Measurements from ENCODE around the gene ALK. TPM values are rescaled to one million over a fixed set of nuclear protein-coding genes. Genes with fewer than 3 reads are reported as not detected.

Gene ALK
- total and polyA plus RNA-seq, 7 experiments from 2014 or later: 0.13 TPM; not detected in 6

GRCh38 chr2:29612568-29612967, 308.8 kb downstream of the ALK start:
- no peak overlapping the region for H3K4me3 ChIP-seq (ENCODE audit: low read length)
- Mint-ChIP-seq H3K36me3 (no peaks in the 10 kb centered on the region), H3K4me3 (no peak overlapping the region), H3K27ac (no peak overlapping the region), H3K9me3 (peaks cover 0 to 4% (median 0%) of the 10 kb centered on the region in 11 donors), H3K4me1 (no peaks in the 10 kb centered on the region), H3K27me3 (peaks cover 7 to 43% (median 31%) of the 10 kb centered on the region in 5 donors)
- H3K27me3 ChIP-seq (ENCODE audit: control insufficient read depth in 2 of 2, insufficient read depth in 2 of 2, low read length in 2 of 2): no peaks in the 10 kb centered on the region
- ChIA-PET CTCF (interaction anchor here (0.9 kb wide), 1 partner anchor 12 kb away, joined by 3 read pairs; no protein-coding TSS in a partner anchor), POLR2A (no interaction called here)
- no peaks in the 10 kb centered on the region for H3K36me3 ChIP-seq (ENCODE audit: control insufficient read depth in 2 of 3, insufficient read depth in 3 of 3, low read length in 3 of 3)
- DNase-seq (no peak), ATAC-seq (no peak)
- H3K27ac ChIP-seq (ENCODE audit: low read depth, low read length): no peak overlapping the region
- intact Hi-C loops (cut with micrococcal nuclease): no loop called here
- H3K4me1 ChIP-seq (ENCODE audit: control insufficient read depth in 2 of 2, insufficient read depth in 2 of 2, low read length in 2 of 2): no peaks in the 10 kb centered on the region
- no peaks in the 10 kb centered on the region for H3K9me3 ChIP-seq (ENCODE audit: control insufficient read depth in 2 of 3, low read length in 3 of 3)

DNA sequence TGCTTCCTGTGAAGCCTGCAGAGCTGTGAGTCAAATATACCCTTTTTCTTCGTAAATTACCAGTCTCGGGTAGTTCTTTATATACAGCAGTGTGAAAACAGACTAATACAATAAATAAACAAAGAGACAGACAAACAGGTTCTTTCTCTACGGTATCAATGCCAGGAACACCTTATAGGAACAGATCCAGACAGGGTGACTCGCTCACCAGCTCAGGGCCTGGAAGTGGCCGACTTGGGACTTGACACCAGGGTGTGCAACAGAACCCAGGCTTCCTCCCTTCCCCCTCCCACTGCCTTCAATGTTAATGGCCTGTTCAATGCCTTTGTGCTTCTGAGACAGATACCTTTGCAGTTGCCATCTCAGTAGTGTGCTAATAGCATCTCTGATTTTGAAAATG, 309.5 kb downstream of the ALK start:
- H3K9me3 ChIP-seq (ENCODE audit: control insufficient read depth in 2 of 3, low read length in 3 of 3): no peaks in the 10 kb centered on the region
- ChIA-PET CTCF (interaction anchor here (0.9 kb wide), 1 partner anchor 11 kb away, joined by 3 read pairs; no protein-coding TSS in a partner anchor), POLR2A (no interaction called here)
- no peak overlapping the region for H3K4me3 ChIP-seq (ENCODE audit: low read length)
- H3K4me1 ChIP-seq (ENCODE audit: control insufficient read depth in 2 of 2, insufficient read depth in 2 of 2, low read length in 2 of 2): no peaks in the 10 kb centered on the region
- DNase-seq (no peak), ATAC-seq (no peak)
- no peak overlapping the region for H3K4me3 Mint-ChIP-seq
- intact Hi-C loops (cut with micrococcal nuclease): no loop called here
- peaks cover 7 to 41% (median 31%) of the 10 kb centered on the region in 5 donors for H3K27me3 Mint-ChIP-seq
- H3K27ac Mint-ChIP-seq: no peak overlapping the region
- peaks cover 0 to 2% (median 0%) of the 10 kb centered on the region in 7 donors for H3K4me1 Mint-ChIP-seq
- H3K36me3 Mint-ChIP-seq: no peaks in the 10 kb centered on the region
- no peaks in the 10 kb centered on the region for H3K27me3 ChIP-seq (ENCODE audit: control insufficient read depth in 2 of 2, insufficient read depth in 2 of 2, low read length in 2 of 2)
- H3K9me3 Mint-ChIP-seq: peaks cover 0 to 5% (median 0%) of the 10 kb centered on the region in 11 donors
- no peaks in the 10 kb centered on the region for H3K36me3 ChIP-seq (ENCODE audit: control insufficient read depth in 2 of 3, insufficient read depth in 3 of 3, low read length in 3 of 3)
- H3K27ac ChIP-seq (ENCODE audit: low read depth, low read length): no peak overlapping the region

GRCh38 chr2:29611261-29611660, 310.1 kb downstream of the ALK start:
- H3K4me3 Mint-ChIP-seq: no peak overlapping the region
- Histone ChIP-seq H3K9me3 (ENCODE audit: control insufficient read depth in 2 of 3, low read length in 3 of 3) (no peaks in the 10 kb centered on the region), H3K4me3 (ENCODE audit: low read length) (no peak overlapping the region), H3K36me3 (ENCODE audit: control insufficient read depth in 2 of 3, insufficient read depth in 3 of 3, low read length in 3 of 3) (no peaks in the 10 kb centered on the region), H3K27me3 (ENCODE audit: control insufficient read depth in 2 of 2, insufficient read depth in 2 of 2, low read length in 2 of 2) (no peaks in the 10 kb centered on the region), H3K4me1 (ENCODE audit: control insufficient read depth in 2 of 2, insufficient read depth in 2 of 2, low read length in 2 of 2) (no peaks in the 10 kb centered on the region), H3K27ac (ENCODE audit: low read depth, low read length) (no peak overlapping the region)
- no peak overlapping the region for H3K27ac Mint-ChIP-seq
- intact Hi-C loops (cut with micrococcal nuclease): no loop called here
- H3K9me3 Mint-ChIP-seq: peaks cover 0 to 6% (median 0%) of the 10 kb centered on the region in 11 donors
- no peaks in the 10 kb centered on the region for H3K36me3 Mint-ChIP-seq
- H3K4me1 Mint-ChIP-seq: peaks cover 0 to 2% (median 0%) of the 10 kb centered on the region in 7 donors
- ATAC-seq (no peak), DNase-seq (no peak)
- ChIA-PET POLR2A (no interaction called here), CTCF (no interaction called here)
- H3K27me3 Mint-ChIP-seq: peaks cover 7 to 41% (median 31%) of the 10 kb centered on the region in 5 donors

GRCh38 chr2:29610569-29610968, 310.8 kb downstream of the ALK start:
- no peaks in the 10 kb centered on the region for H3K4me1 ChIP-seq (ENCODE audit: control insufficient read depth in 2 of 2, insufficient read depth in 2 of 2, low read length in 2 of 2)
- POLR2A ChIA-PET: no interaction called here
- Mint-ChIP-seq H3K4me3 (no peak overlapping the region), H3K36me3 (no peaks in the 10 kb centered on the region), H3K4me1 (peaks cover 0 to 2% (median 0%) of the 10 kb centered on the region in 7 donors), H3K9me3 (peaks cover 0 to 9% (median 0%) of the 10 kb centered on the region in 11 donors), H3K27ac (no peak overlapping the region), H3K27me3 (peaks cover 7 to 37% (median 26%) of the 10 kb centered on the region in 5 donors)
- ATAC-seq: no peak
- H3K36me3 ChIP-seq (ENCODE audit: control insufficient read depth in 2 of 3, insufficient read depth in 3 of 3, low read length in 3 of 3): no peaks in the 10 kb centered on the region
- no peak for DNase-seq
- no peak overlapping the region for H3K4me3 ChIP-seq (ENCODE audit: low read length)
- no peaks in the 10 kb centered on the region for H3K9me3 ChIP-seq (ENCODE audit: control insufficient read depth in 2 of 3, low read length in 3 of 3)
- intact Hi-C loops (cut with micrococcal nuclease): no loop called here
- H3K27ac ChIP-seq (ENCODE audit: low read depth, low read length): no peak overlapping the region
- no peaks in the 10 kb centered on the region for H3K27me3 ChIP-seq (ENCODE audit: control insufficient read depth in 2 of 2, insufficient read depth in 2 of 2, low read length in 2 of 2)
- CTCF ChIA-PET: no interaction called here

GRCh38 chr2:29607038-29607420, 314.4 kb downstream of the ALK start:
- H3K4me1 Mint-ChIP-seq: peaks cover 0 to 2% (median 0%) of the 10 kb centered on the region in 7 donors
- H3K27ac Mint-ChIP-seq: no peak overlapping the region
- Histone ChIP-seq H3K4me1 (ENCODE audit: control insufficient read depth in 2 of 2, insufficient read depth in 2 of 2, low read length in 2 of 2) (no peaks in the 10 kb centered on the region), H3K4me3 (ENCODE audit: low read length) (no peak overlapping the region), H3K27ac (ENCODE audit: low read depth, low read length) (no peak overlapping the region), H3K27me3 (ENCODE audit: control insufficient read depth in 2 of 2, insufficient read depth in 2 of 2, low read length in 2 of 2) (no peaks in the 10 kb centered on the region), H3K36me3 (ENCODE audit: control insufficient read depth in 2 of 3, insufficient read depth in 3 of 3, low read length in 3 of 3) (no peaks in the 10 kb centered on the region), H3K9me3 (ENCODE audit: control insufficient read depth in 2 of 3, low read length in 3 of 3) (no peaks in the 10 kb centered on the region)
- peaks cover 0 to 20% (median 11%) of the 10 kb centered on the region in 5 donors for H3K27me3 Mint-ChIP-seq
- intact Hi-C loops (cut with micrococcal nuclease): no loop called here
- H3K36me3 Mint-ChIP-seq: no peaks in the 10 kb centered on the region
- DNase-seq: no peak
- CTCF ChIA-PET: no interaction called here
- ATAC-seq: no peak
- H3K9me3 Mint-ChIP-seq: peaks cover 0 to 6% (median 0%) of the 10 kb centered on the region in 11 donors
- POLR2A ChIA-PET: no interaction called here
- no peak overlapping the region for H3K4me3 Mint-ChIP-seq

DNA sequence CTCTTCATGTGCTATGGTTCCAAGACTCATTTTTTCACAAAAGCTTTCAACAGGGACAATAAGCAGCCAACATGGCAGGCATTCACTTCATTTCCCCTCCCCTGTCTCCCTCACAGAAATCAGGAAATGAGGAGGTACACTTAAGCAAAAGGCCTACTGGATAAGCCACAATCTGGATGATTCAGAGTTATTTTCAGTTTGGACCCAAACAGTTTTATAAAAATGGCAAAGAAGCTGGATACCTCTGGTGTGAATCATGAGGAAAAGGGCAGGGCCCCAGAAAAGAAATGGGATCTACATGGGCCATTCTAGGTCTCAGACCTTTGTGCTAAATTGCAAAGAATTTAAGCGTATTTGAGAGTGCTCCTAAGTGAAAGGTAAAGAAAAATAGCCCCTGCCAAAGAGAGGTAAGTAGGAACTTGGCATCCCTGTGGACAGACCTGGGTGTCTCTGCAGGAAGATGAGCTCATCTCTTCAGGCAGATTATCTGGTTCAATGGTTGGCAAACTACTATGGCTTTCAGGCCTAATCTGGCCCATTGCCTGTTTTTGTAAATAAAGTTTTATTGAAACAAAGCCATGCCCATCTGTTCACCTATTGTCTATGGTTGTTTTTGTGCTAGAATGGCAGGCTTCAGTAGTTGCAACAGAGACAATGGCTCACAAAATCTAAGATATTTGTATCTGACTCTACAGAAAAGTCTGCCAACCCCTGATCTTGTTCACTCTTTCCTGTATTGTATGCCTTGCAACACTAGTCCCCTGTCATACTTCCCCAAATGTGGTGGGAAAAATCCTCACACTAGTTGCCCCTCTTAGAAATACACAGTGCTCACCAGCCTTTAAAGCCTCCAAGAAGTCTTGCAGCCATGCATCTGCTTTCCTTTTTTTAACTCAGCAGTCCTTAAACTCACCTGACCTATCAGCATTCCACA, 315.0 kb downstream of the ALK start:
- CTCF ChIA-PET: no interaction called here
- Histone ChIP-seq H3K4me1 (ENCODE audit: control insufficient read depth in 2 of 2, insufficient read depth in 2 of 2, low read length in 2 of 2) (no peaks in the 10 kb centered on the region), H3K4me3 (ENCODE audit: low read length) (no peak overlapping the region), H3K27ac (ENCODE audit: low read depth, low read length) (no peak overlapping the region), H3K9me3 (ENCODE audit: control insufficient read depth in 2 of 3, low read length in 3 of 3) (no peaks in the 10 kb centered on the region), H3K36me3 (ENCODE audit: control insufficient read depth in 2 of 3, insufficient read depth in 3 of 3, low read length in 3 of 3) (no peaks in the 10 kb centered on the region), H3K27me3 (ENCODE audit: control insufficient read depth in 2 of 2, insufficient read depth in 2 of 2, low read length in 2 of 2) (no peaks in the 10 kb centered on the region)
- no peaks in the 10 kb centered on the region for H3K36me3 Mint-ChIP-seq
- POLR2A ChIA-PET: no interaction called here
- H3K4me1 Mint-ChIP-seq: peaks cover 0 to 2% (median 0%) of the 10 kb centered on the region in 7 donors
- H3K27me3 Mint-ChIP-seq: peaks cover 0 to 17% (median 6%) of the 10 kb centered on the region in 5 donors
- ATAC-seq (no peak), DNase-seq (no peak)
- intact Hi-C loops (cut with micrococcal nuclease): no loop called here
- no peak overlapping the region for H3K4me3 Mint-ChIP-seq
- no peak overlapping the region for H3K27ac Mint-ChIP-seq
- H3K9me3 Mint-ChIP-seq: peaks cover 0 to 6% (median 0%) of the 10 kb centered on the region in 11 donors

GRCh38 chr2:29603341-29603740, 318.0 kb downstream of the ALK start:
- intact Hi-C loops (cut with micrococcal nuclease): no loop called here
- H3K27me3 Mint-ChIP-seq: peaks cover 2 to 23% (median 14%) of the 10 kb centered on the region in 5 donors

More at GRCh38 chr2:29603341-29603740, 318.0 kb downstream of the ALK start:
- ATAC-seq (no peak), DNase-seq (no peak)
- Histone ChIP-seq H3K4me3 (ENCODE audit: low read length) (no peak overlapping the region), H3K27me3 (ENCODE audit: control insufficient read depth in 2 of 2, insufficient read depth in 2 of 2, low read length in 2 of 2) (no peaks in the 10 kb centered on the region), H3K36me3 (ENCODE audit: control insufficient read depth in 2 of 3, insufficient read depth in 3 of 3, low read length in 3 of 3) (no peaks in the 10 kb centered on the region), H3K9me3 (ENCODE audit: control insufficient read depth in 2 of 3, low read length in 3 of 3) (no peaks in the 10 kb centered on the region), H3K27ac (ENCODE audit: low read depth, low read length) (no peak overlapping the region), H3K4me1 (ENCODE audit: control insufficient read depth in 2 of 2, insufficient read depth in 2 of 2, low read length in 2 of 2) (no peaks in the 10 kb centered on the region)
- Mint-ChIP-seq H3K4me1 (peaks cover 0 to 2% (median 0%) of the 10 kb centered on the region in 7 donors), H3K4me3 (no peak overlapping the region), H3K9me3 (peaks cover 0 to 6% (median 0%) of the 10 kb centered on the region in 11 donors), H3K36me3 (no peaks in the 10 kb centered on the region), H3K27ac (no peak overlapping the region)
- POLR2A ChIA-PET: no interaction called here
- CTCF ChIA-PET: no interaction called here

All from naive thymus-derived CD4-positive, alpha-beta T cell (primary cell).